SK-N-SH (cell line): Measurements from ENCODE around the gene TM6SF1. TPM values are rescaled to one million over a fixed set of nuclear protein-coding genes. Genes with fewer than 3 reads are reported as not detected.
"Not testable (repeated sequence)": the region's sequence is repeated elsewhere in the genome, so short reads cannot be mapped to it uniquely, and the experiment has no call there.

Experiments
- CTCF ChIA-PET: fragments of 300-600, 350-600 bp; formaldehyde crosslinking; extraction: SDS; loops from one replicate; lab custom pipeline; 2021; lab: Yijun Ruan, JAX
- POLR2A ChIA-PET: fragments of 350-600 bp; sonication (Branson Sonifier 250); formaldehyde crosslinking; extraction: SDS; loops from one replicate; lab custom pipeline; 2020; ENCODE audit warnings: antibody characterized with exemption, inconsistent platforms; lab: Yijun Ruan, JAX
- DNase-seq: peaks from one replicate; pipeline ENCODE4 v3.0.0; 2012
- H2AFZ ChIP-seq: fragments of 200-600 bp; sonication (generic); 2 replicates; pipeline ENCODE4 v1.8.1; 2016; ENCODE audit warnings: antibody characterized with exemption, mild to moderate bottlenecking, low read depth
- H3F3A ChIP-seq: fragments of 200-600 bp; sonication (generic); replicated peaks from 2 replicates; pipeline ENCODE3; 2016; ENCODE audit warnings: antibody characterized with exemption, mild to moderate bottlenecking; ENCODE audit not compliant: insufficient read depth
- H3K27ac ChIP-seq, 2 experiments: fragments of 200-500 bp in 1 of 2; fragments of 200-600 bp in 1 of 2; sonication (Bioruptor generic) in 1 of 2; sonication (generic), shearing (Covaris generic) in 1 of 2; 2 replicates each; pipeline versions ENCODE4 v1.5.1 to v1.6.1; 2014 to 2016; ENCODE audit warnings: low read depth in 2 of 2, inconsistent platforms in 1 of 2, low read length in 1 of 2, mild to moderate bottlenecking in 1 of 2, mixed read lengths in 1 of 2
- H3K27me3 ChIP-seq: fragments of 200-600 bp; sonication (generic), shearing (Covaris generic); 2 replicates; pipeline ENCODE4 v1.6.1; 2016; ENCODE audit warnings: mixed run types; ENCODE audit not compliant: insufficient read depth
- H3K36me3 ChIP-seq, 2 experiments: fragments of 200-500 bp in 1 of 2; fragments of 200-600 bp in 1 of 2; sonication (Bioruptor generic) in 1 of 2; sonication (generic) in 1 of 2; replicated peaks in 1 of 2; 2 replicates each; pipeline versions ENCODE3 to v1.5.1; 2014 to 2016; ENCODE audit warnings: low read length in 1 of 2, mild to moderate bottlenecking in 1 of 2; ENCODE audit not compliant: insufficient read depth in 2 of 2, control insufficient read depth in 1 of 2
- H3K4me1 ChIP-seq, 2 experiments: fragments of 200-500 bp in 1 of 2; fragments of 200-600 bp in 1 of 2; sonication (Bioruptor generic) in 1 of 2; sonication (generic), shearing (Covaris generic) in 1 of 2; 2 replicates each; pipeline versions ENCODE4 v1.5.1 to v1.6.1; 2014 to 2016; ENCODE audit warnings: low read depth in 1 of 2, low read length in 1 of 2, mixed run types in 1 of 2; ENCODE audit not compliant: insufficient read depth in 2 of 2, control insufficient read depth in 1 of 2
- H3K4me2 ChIP-seq: fragments of 200-600 bp; sonication (generic), shearing (Covaris generic); 2 replicates; pipeline ENCODE4 v1.6.1; 2017; ENCODE audit warnings: mixed run types
- H3K4me3 ChIP-seq, 2 experiments: fragments of 200-500 bp in 1 of 2; fragments of 200-600 bp in 1 of 2; sonication (Bioruptor generic) in 1 of 2; sonication (generic), shearing (Covaris generic) in 1 of 2; 2 replicates each; pipeline versions ENCODE4 v1.5.1 to v1.8.1; 2014 to 2016; ENCODE audit warnings: low read depth in 2 of 2, inconsistent platforms in 1 of 2, low read length in 1 of 2, mild to moderate bottlenecking in 1 of 2, mixed read lengths in 1 of 2, moderate library complexity in 1 of 2
- H3K79me2 ChIP-seq: fragments of 200-600 bp; sonication (generic); 2 replicates; pipeline ENCODE4 v1.8.1; 2017; ENCODE audit warnings: mild to moderate bottlenecking; ENCODE audit not compliant: insufficient read depth
- H3K9ac ChIP-seq: fragments of 200-600 bp; sonication (generic); 2 replicates; pipeline ENCODE4 v1.6.1; 2017; ENCODE audit warnings: mixed run types
- H3K9me2 ChIP-seq: fragments of 200-600 bp; sonication (generic); 2 replicates; pipeline ENCODE4 v1.6.1; 2017; ENCODE audit warnings: mixed run types
- H3K9me3 ChIP-seq: fragments of 200-600 bp; sonication (generic); 2 replicates; pipeline ENCODE4 v1.6.1; 2017; ENCODE audit warnings: mixed run types, mild to moderate bottlenecking, moderate library complexity
- H4K20me1 ChIP-seq: fragments of 200-600 bp; sonication (generic); 2 replicates; pipeline ENCODE4 v1.6.1; 2017; ENCODE audit warnings: mild to moderate bottlenecking, mixed run types; ENCODE audit not compliant: insufficient read depth
- EP300 ChIP-seq, 2 experiments: IDR thresholded peaks; 2 replicates each; pipeline versions ENCODE4 v1.4.0 to v1.6.1; 2012; ENCODE audit warnings: borderline replicate concordance in 1 of 2, low read depth in 1 of 2, low read length in 1 of 2
- EZH2phosphoT487 ChIP-seq: fragments of 200-600 bp; sonication (generic); IDR thresholded peaks from 2 replicates; pipeline ENCODE4 v1.6.1; 2017; ENCODE audit warnings: low read depth, mixed run types, mild to moderate bottlenecking, antibody characterized with exemption, moderate library complexity, borderline replicate concordance
- IRF3 ChIP-seq: fragments of 150-350 bp; IDR thresholded peaks from 2 replicates; pipeline ENCODE4 v1.6.1; 2016; ENCODE audit warnings: mild to moderate bottlenecking, low read depth, low read length
- MEF2A ChIP-seq: IDR thresholded peaks from 2 replicates; pipeline ENCODE4 v1.4.0; 2012; ENCODE audit warnings: low read depth, borderline replicate concordance
- MXI1 ChIP-seq: IDR thresholded peaks from 2 replicates; pipeline ENCODE4 v1.6.1; 2012; ENCODE audit warnings: mild to moderate bottlenecking, low read depth, low read length, improper control_type of control experiment
- NFIC ChIP-seq: IDR thresholded peaks from 2 replicates; pipeline ENCODE4 v1.4.0; 2012; ENCODE audit warnings: borderline replicate concordance
- NRF1 ChIP-seq: IDR thresholded peaks from 2 replicates; pipeline ENCODE4 v1.6.1; 2012; ENCODE audit warnings: low read depth, mild to moderate bottlenecking, low read length
- POLR2AphosphoS5 ChIP-seq: IDR thresholded peaks from 2 replicates; pipeline ENCODE4 v1.6.1; 2012; ENCODE audit warnings: low read depth, low read length
- RAD21 ChIP-seq: IDR thresholded peaks from 2 replicates; pipeline ENCODE4 v1.6.1; 2012; ENCODE audit warnings: mild to moderate bottlenecking, low read length
- RFX5 ChIP-seq: IDR thresholded peaks from 2 replicates; pipeline ENCODE4 v1.6.1; 2012; ENCODE audit warnings: mild to moderate bottlenecking, improper control_type of control experiment, low read length
- SMC3 ChIP-seq: IDR thresholded peaks from 2 replicates; pipeline ENCODE4 v1.6.1; 2012; ENCODE audit warnings: low read depth, low read length, improper control_type of control experiment
- YY1 ChIP-seq: IDR thresholded peaks from 2 replicates; pipeline ENCODE4 v1.4.0; 2012; ENCODE audit warnings: low read depth, mild to moderate bottlenecking
- WGBS: methylation state at CpG from one replicate; pipeline ENCODE4 v1.1.6; 2017; ENCODE audit warnings: low lambda C conversion rate; 5-methylcytosine and 5-hydroxymethylcytosine counted together
- polyA plus RNA-seq, 3 experiments: library from polyadenylated mRNA; depleted of rRNA; stranded (reverse); fragments of >200 nt; gene quantifications; 2 replicates each; pipeline ENCODE4 v1.2.3, GENCODE V29; 2012
- TF ChIP-seq, protein P1 (sequence below): IDR thresholded peaks from 2 replicates; pipeline ENCODE4 v1.4.0; 2012; ENCODE audit warnings: low read depth, borderline replicate concordance

The TM6SF1 gene
- polyA plus RNA-seq, 1 of the 3 experiments (the other 2 are of a cell fraction) = 0.12 TPM

- H3K27ac ChIP-seq, H3K36me3 ChIP-seq, H3K9me2 ChIP-seq, H3K4me2 ChIP-seq, H3K9ac ChIP-seq, H3K9me3 ChIP-seq, H3K79me2 ChIP-seq, H4K20me1 ChIP-seq, DNase-seq, CTCF ChIA-PET, H3K27me3 ChIP-seq, H3F3A ChIP-seq, H3K4me1 ChIP-seq, H3K4me3 ChIP-seq: not testable (repeated sequence)
- WGBS = 68% methylated on average over 3 of the region's 3 CpGs
- POLR2A ChIA-PET = interaction anchor here (0.6 kb wide), 1 partner anchor 12 kb away, joined by 3 read pairs; no protein-coding TSS in a partner anchor
- peak overlapping the region; percentile 29; the same call in 1 of the 2 replicates for H2AFZ ChIP-seq
Observed at GRCh38 chr15:83091965-83092308, 15.5 kb upstream of the TM6SF1 start.

DNA sequence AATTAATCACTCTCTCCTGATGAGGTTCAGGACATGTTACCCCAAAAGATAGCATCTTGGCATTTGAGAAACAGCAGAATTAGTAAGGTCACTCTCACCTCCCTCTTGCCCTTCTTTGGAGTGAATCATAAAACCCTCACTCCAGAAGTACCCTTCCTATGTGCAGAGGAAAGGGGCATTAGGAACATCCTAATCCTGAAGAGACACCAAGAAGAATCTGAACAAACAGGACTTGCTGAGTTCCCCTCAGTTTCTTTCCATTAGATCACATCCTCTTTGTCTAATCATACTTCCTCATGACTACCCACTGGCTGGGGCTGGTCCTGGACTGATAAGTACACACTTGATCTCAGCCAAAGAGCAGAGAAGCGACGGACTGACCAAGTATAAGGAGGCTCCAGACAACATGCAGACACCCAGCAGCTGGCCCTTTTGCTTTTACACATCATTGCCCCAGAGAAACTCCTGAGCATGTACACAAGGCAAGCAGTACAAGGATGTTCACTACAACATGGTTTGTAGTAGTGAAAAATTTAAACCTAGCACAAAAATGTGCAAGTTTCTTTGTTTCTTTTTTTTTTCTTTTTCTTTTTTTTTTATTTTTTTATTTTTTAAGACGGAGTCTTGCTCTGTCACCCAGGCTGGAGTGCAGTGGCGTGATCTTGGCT is 15.0 kb upstream of the TM6SF1 start:
- Histone ChIP-seq H3K79me2 (no peaks in the 10 kb centered on the region), H4K20me1 (no peaks in the 10 kb centered on the region), H3K27ac (no peak overlapping the region), H3K4me3 (no peak overlapping the region), H3K4me1 (no peaks in the 10 kb centered on the region), H2AFZ (peak overlapping the region; percentile 29; the same call in 1 of the 2 replicates), H3F3A (no peaks in the 10 kb centered on the region), H3K27me3 (no peaks in the 10 kb centered on the region; the same call in 1 of the 2 replicates), H3K4me2 (no peak overlapping the region), H3K36me3 (no peaks in the 10 kb centered on the region), H3K9ac (no peak overlapping the region), H3K9me2 (no peaks in the 10 kb centered on the region), H3K9me3 (no peaks in the 10 kb centered on the region)
- WGBS = 84% methylated on average over 4 of the region's 4 CpGs
- ChIA-PET POLR2A (no interaction called here), CTCF (interaction anchor here (0.9 kb wide), 1 partner anchor 25 kb away, joined by 3 read pairs; the partner anchor contains the start of gene BTBD1)
- TF ChIP-seq YY1 = no peak
- no peak for TF ChIP-seq SMC3
- no peak for TF ChIP-seq NRF1
- TF ChIP-seq, protein P1, sequence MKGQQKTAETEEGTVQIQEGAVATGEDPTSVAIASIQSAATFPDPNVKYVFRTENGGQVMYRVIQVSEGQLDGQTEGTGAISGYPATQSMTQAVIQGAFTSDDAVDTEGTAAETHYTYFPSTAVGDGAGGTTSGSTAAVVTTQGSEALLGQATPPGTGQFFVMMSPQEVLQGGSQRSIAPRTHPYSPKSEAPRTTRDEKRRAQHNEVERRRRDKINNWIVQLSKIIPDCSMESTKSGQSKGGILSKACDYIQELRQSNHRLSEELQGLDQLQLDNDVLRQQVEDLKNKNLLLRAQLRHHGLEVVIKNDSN = no peak
- TF ChIP-seq EZH2phosphoT487 = no peak
- TF ChIP-seq NFIC = no peak
- TF ChIP-seq MXI1 = no peak
- no peak for TF ChIP-seq RAD21
- no peak for TF ChIP-seq EP300 (IDR thresholded peaks at IDR 0.05; ENCODE audit: borderline replicate concordance in 1 of 2, low read depth in 1 of 2, low read length in 1 of 2)
- no peak for TF ChIP-seq IRF3
- TF ChIP-seq RFX5 = no peak
- TF ChIP-seq POLR2AphosphoS5 = no peak
- no peak for TF ChIP-seq MEF2A
- DNase-seq = no peak
